Activated T-helper 2 cell treated with anti-CD3 and anti-CD28 coated beads, Interferon-gamma antibody, Interleukin-2, Interleukin-4, amounts not matched to agents 10 μg/mL and 5 μg/mL and 100 μg/mL, durations not matched to agents 14 hours and 24 hours and 36 hours (primary cell): ENCODE data around the gene MAP1LC3A. TPM values are rescaled to one million over a fixed set of nuclear protein-coding genes. Genes with fewer than 3 reads are reported as not detected.

Experiments used
- DNase-seq: peaks from one replicate; pipeline ENCODE4 v3.0.0; 2021; ENCODE audit warnings: low spot score
- H3K27ac Mint-ChIP-seq: one replicate; pipeline ENCODE4 v1.8.0; 2021; ENCODE audit warnings: mixed read lengths
- H3K27me3 Mint-ChIP-seq: one replicate; pipeline ENCODE4 v1.8.0; 2021; ENCODE audit warnings: low read depth, mixed read lengths
- H3K36me3 Mint-ChIP-seq: one replicate; pipeline ENCODE4 v1.8.0; 2021; ENCODE audit warnings: low read depth, mixed read lengths
- H3K4me1 Mint-ChIP-seq: one replicate; pipeline ENCODE4 v1.8.0; 2021; ENCODE audit warnings: low read depth, mixed read lengths
- H3K4me3 Mint-ChIP-seq: one replicate; pipeline ENCODE4 v1.8.0; 2021; ENCODE audit warnings: low read depth, mild to moderate bottlenecking, moderate library complexity, mixed read lengths
- H3K9me3 Mint-ChIP-seq: one replicate; pipeline ENCODE4 v1.8.0; 2021; ENCODE audit warnings: mixed read lengths
- intact Hi-C: fragments of 100-400 bp; cut with micrococcal nuclease; formaldehyde crosslinking; loops from one replicate; pipeline ENCODE4 v1.15.1; 2023
- total RNA-seq: library from RNA; stranded (reverse); gene quantifications from 2 replicates; pipeline ENCODE4 v1.2.3, GENCODE V29; 2022

The MAP1LC3A gene
- total RNA-seq, 1 donor from 2014 or later = 2.4 TPM

DNA sequence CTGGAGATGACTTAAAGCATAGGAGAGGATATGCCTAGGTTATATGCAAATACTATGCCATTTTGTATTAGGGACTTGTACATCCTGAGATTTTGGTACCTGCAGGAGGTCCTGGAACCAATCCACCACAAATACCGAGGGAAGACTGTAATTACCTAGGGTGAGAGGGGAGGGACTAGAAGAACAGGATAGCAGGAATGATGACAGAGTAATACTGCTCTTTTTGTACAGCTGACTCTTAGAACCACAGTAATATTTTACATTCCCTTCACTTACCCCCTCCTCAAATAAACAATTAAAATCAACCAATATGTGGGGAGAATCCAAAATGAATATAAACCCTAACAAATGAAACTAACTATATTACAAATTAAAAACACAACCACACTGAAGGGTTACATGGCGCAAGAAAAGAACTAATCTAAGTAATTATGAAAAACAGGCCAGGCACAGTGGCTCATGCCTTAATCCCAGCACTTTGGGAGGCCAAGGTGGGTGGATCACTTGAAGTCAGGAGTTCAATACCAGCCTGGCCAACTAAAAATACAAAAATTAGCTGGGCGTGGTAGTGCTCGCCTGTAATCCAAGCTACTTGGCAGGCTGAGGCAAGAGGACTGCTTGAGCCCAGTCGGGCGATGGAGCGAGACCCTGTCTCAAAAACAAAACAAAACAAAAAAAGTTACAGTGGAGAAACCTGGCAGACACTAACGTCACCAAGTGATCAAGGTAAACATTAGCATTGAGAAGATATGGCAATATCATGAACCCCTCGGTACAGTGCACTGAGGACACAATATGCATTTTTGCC, 37.1 kb downstream of the MAP1LC3A start:
- Mint-ChIP-seq H3K36me3 (no peaks in the 10 kb centered on the region), H3K9me3 (no peaks in the 10 kb centered on the region), H3K4me1 (no peaks in the 10 kb centered on the region), H3K27me3 (no peaks in the 10 kb centered on the region), H3K4me3 (no peak overlapping the region), H3K27ac (no peak overlapping the region)
- intact Hi-C loops = no loop called here
- no peak for DNase-seq

GRCh38 chr20:34600892-34601653, 42.6 kb downstream of the MAP1LC3A start:
- Mint-ChIP-seq H3K4me3 (no peak overlapping the region), H3K27ac (no peak overlapping the region), H3K4me1 (peaks cover 4% of the 10 kb centered on the region), H3K9me3 (no peaks in the 10 kb centered on the region), H3K27me3 (no peaks in the 10 kb centered on the region), H3K36me3 (no peaks in the 10 kb centered on the region)
- intact Hi-C loops = no loop called here
- no peak for DNase-seq

DNA sequence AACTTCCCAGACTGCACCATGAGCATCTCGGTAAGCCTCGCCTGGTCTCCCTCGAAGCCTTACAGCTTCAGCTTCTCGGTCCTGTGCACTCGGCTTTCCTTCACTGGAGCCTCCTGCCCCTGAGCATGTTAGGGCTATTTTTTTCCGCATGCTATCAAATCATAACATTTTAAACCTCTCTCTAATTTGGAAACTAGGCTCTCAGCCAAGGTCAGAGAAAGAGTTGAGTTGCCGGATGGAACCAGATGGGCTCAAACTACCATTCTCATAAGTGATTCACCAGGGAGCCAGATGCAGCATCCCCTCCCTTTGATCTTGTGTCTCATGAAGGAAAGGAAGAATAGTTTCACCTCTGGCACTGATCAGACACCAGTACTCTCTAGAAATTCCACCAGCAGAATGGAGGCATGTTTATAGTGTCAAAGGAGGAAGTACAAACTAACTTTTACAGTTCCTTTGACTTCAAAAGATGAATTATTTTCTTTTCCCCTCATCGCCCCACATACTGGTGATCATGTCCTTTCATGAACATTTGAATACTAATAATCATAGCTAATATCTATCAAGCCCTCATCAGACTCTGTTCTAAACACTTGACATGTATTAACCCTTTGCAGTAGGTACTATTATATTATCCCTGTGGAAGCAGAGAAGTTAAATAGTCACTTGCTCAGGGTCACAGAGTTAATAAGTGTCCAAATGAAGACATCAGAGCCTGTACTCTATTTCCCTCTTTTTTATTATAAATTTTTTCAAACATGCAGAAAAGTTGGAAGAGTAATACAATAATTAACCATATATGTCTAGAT, 46.7 kb downstream of the MAP1LC3A start:
- Mint-ChIP-seq H3K9me3 (no peaks in the 10 kb centered on the region), H3K27me3 (no peaks in the 10 kb centered on the region), H3K4me3 (no peak overlapping the region), H3K4me1 (peaks cover 4% of the 10 kb centered on the region), H3K36me3 (no peaks in the 10 kb centered on the region), H3K27ac (no peak overlapping the region)
- DNase-seq = no peak
- intact Hi-C loops = no loop called here

DNA sequence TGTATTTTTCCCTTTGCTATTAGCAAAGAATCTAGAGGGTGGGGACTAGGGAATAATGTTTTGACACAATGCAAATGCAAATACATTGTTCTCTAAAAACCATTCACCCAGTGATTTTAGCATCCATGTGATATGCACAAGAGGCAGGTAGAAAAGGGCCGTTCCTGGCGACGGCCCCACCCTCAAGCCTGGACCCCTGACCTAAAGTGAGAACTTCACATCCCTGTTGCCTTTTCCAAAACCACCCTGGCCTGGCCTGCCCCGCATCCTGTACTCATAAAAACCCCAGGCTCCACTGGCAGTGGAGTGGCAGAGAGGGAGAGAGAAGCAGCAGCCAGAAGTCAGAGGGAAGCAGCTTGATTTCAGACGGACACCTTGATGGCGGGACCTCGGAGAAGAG, 48.5 kb downstream of the MAP1LC3A start:
- no peak overlapping the region for H3K27ac Mint-ChIP-seq
- H3K27me3 Mint-ChIP-seq = no peaks in the 10 kb centered on the region

More for the DNA sequence above, 48.5 kb downstream of the MAP1LC3A start:
- Mint-ChIP-seq H3K4me1 (no peaks in the 10 kb centered on the region), H3K4me3 (no peak overlapping the region), H3K9me3 (no peaks in the 10 kb centered on the region), H3K36me3 (peaks cover 1% of the 10 kb centered on the region)
- no peak for DNase-seq
- intact Hi-C loops = no loop called here

Other genes starting within 250 kb of the MAP1LC3A start
- 52.5 and 53.0 TPM in 2 replicates for gene ITCH, start 195.4 kb upstream of the MAP1LC3A start, total RNA-seq
- 104 and 112 TPM in 2 replicates for gene DYNLRB1, start 42.3 kb upstream of the MAP1LC3A start, total RNA-seq
- 24.9 and 25.7 TPM in 2 replicates for gene PIGU, start 118.4 kb downstream of the MAP1LC3A start, total RNA-seq
- gene TP53INP2, start 145.6 kb downstream of the MAP1LC3A start, total RNA-seq = 4.8 and 5.5 TPM in 2 replicates